GM18499 (cell line): ENCODE results near the gene BTD.

Experiments
- ATAC-seq: cut with Tn5 transposase; IDR thresholded peaks from one replicate; pipeline ENCODE4 v1.9.1; 2021; ENCODE audit warnings: moderate number of reproducible peaks; ENCODE audit not compliant: insufficient read depth, unreplicated experiment

BTD gene

GRCh38 chr3:15660055-15660935, 58.8 kb downstream of the BTD start:
- no peak for ATAC-seq

GRCh38 chr3:15664144-15664543, 62.6 kb downstream of the BTD start:
- ATAC-seq: no peak

- no peak for ATAC-seq
These were observed 64.1 kb downstream of the BTD start for GRCh38 chr3:15665510-15666150.

- ATAC-seq: no peak
These were observed 64.7 kb downstream of the BTD start for GRCh38 chr3:15666277-15666676.

GRCh38 chr3:15667484-15667883, 65.9 kb downstream of the BTD start:
- no peak for ATAC-seq

- ATAC-seq: no peak
These were observed 72.0 kb downstream of the BTD start for GRCh38 chr3:15673536-15673935.

- no peak for ATAC-seq
These were observed 74.7 kb downstream of the BTD start for GRCh38 chr3:15676259-15676658.

- ATAC-seq: no peak
These were observed 77.8 kb downstream of the BTD start for GRCh38 chr3:15679306-15679705.

GRCh38 chr3:15681668-15682067, 80.1 kb downstream of the BTD start:
- no peak for ATAC-seq

GRCh38 chr3:15682561-15683185, 81.1 kb downstream of the BTD start:
- no peak for ATAC-seq

- ATAC-seq: no peak
These were observed 81.7 kb downstream of the BTD start for GRCh38 chr3:15683253-15683652.

GRCh38 chr3:15685927-15686326, 84.4 kb downstream of the BTD start:
- ATAC-seq: no peak

GRCh38 chr3:15690230-15690629, 88.7 kb downstream of the BTD start:
- no peak for ATAC-seq

GRCh38 chr3:15690748-15691147, 89.2 kb downstream of the BTD start:
- no peak for ATAC-seq

GRCh38 chr3:15693355-15693754, 91.8 kb downstream of the BTD start:
- no peak for ATAC-seq

- ATAC-seq: no peak
These were observed 93.1 kb downstream of the BTD start for GRCh38 chr3:15694628-15695027.
